HFFc6 (cell line): Measurements from ENCODE around the gene CMIP. TPM values are rescaled to one million over a fixed set of nuclear protein-coding genes. Genes with fewer than 3 reads are reported as not detected.

Experiments
- DNase-seq: peaks from one replicate; pipeline ENCODE4 v3.0.0-alpha.2; 2018
- H3K27ac Mint-ChIP-seq: 2 replicates; pipeline ENCODE4 v1.8.0; 2020; ENCODE audit warnings: mild to moderate bottlenecking, mixed read lengths
- H3K27me3 Mint-ChIP-seq: 2 replicates; pipeline ENCODE4 v1.8.0; 2021; ENCODE audit warnings: mild to moderate bottlenecking, moderate library complexity, mixed read lengths; ENCODE audit not compliant: insufficient read depth
- H3K36me3 Mint-ChIP-seq: 2 replicates; pipeline ENCODE4 v1.8.0; 2021; ENCODE audit warnings: low read depth, mixed read lengths
- H3K4me1 Mint-ChIP-seq: 2 replicates; pipeline ENCODE4 v1.8.0; 2020; ENCODE audit warnings: low read depth, mixed read lengths
- H3K4me3 Mint-ChIP-seq: 2 replicates; pipeline ENCODE4 v1.8.0; 2020; ENCODE audit warnings: mild to moderate bottlenecking, moderate library complexity, mixed read lengths
- H3K9me3 Mint-ChIP-seq: 2 replicates; pipeline ENCODE4 v1.8.0; 2020; ENCODE audit warnings: mild to moderate bottlenecking, mixed read lengths
- total RNA-seq, 6 experiments: library from RNA; stranded (reverse); fragmentation: NEBNext Ultra II Directional; extraction: Animal tissue kit (Norgen Biotek cat#: 25700); gene quantifications; 2 replicates in 1 of 6; 3 replicates in 5 of 6; pipeline ENCODE4 v1.2.3, GENCODE V29; 2021
- TF ChIP-seq, protein P1 (sequence below): fragments of 200-600 bp; sonication (generic); IDR thresholded peaks from 2 replicates; pipeline ENCODE4 v1.5.0; 2021; ENCODE audit warnings: antibody characterized with exemption, mild to moderate bottlenecking

Gene CMIP
- total RNA-seq, 6 experiments from 2014 or later, result 35.9 to 48.0 (median 43.5) TPM

GRCh38 chr16:81517150-81517499, 72.5 kb downstream of the CMIP start:
- H3K9me3 Mint-ChIP-seq, result peaks cover 2% of the 10 kb centered on the region; the same call in 1 of the 2 replicates

GRCh38 chr16:81517629-81518438, 73.2 kb downstream of the CMIP start:
- Mint-ChIP-seq H3K4me1 (peaks cover 72% of the 10 kb centered on the region), H3K9me3 (no peaks in the 10 kb centered on the region), H3K36me3 (peaks cover 28% of the 10 kb centered on the region), H3K27me3 (peaks cover 3% of the 10 kb centered on the region; the same call in 1 of the 2 replicates), H3K4me3 (peak overlapping the region; percentile 81), H3K27ac (peak overlapping the region; percentile 82)
- peak; percentile 50 for DNase-seq
- TF ChIP-seq, protein P1, sequence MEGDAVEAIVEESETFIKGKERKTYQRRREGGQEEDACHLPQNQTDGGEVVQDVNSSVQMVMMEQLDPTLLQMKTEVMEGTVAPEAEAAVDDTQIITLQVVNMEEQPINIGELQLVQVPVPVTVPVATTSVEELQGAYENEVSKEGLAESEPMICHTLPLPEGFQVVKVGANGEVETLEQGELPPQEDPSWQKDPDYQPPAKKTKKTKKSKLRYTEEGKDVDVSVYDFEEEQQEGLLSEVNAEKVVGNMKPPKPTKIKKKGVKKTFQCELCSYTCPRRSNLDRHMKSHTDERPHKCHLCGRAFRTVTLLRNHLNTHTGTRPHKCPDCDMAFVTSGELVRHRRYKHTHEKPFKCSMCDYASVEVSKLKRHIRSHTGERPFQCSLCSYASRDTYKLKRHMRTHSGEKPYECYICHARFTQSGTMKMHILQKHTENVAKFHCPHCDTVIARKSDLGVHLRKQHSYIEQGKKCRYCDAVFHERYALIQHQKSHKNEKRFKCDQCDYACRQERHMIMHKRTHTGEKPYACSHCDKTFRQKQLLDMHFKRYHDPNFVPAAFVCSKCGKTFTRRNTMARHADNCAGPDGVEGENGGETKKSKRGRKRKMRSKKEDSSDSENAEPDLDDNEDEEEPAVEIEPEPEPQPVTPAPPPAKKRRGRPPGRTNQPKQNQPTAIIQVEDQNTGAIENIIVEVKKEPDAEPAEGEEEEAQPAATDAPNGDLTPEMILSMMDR, result no peak

More at GRCh38 chr16:81517150-81517499, 72.5 kb downstream of the CMIP start:
- TF ChIP-seq, protein P1, result no peak
- DNase-seq, result no peak
- Mint-ChIP-seq H3K36me3 (peaks cover 29% of the 10 kb centered on the region), H3K27me3 (peaks cover 3% of the 10 kb centered on the region; the same call in 1 of the 2 replicates), H3K4me1 (peaks cover 71% of the 10 kb centered on the region), H3K27ac (peak overlapping the region; percentile 82), H3K4me3 (no peak overlapping the region)

DNA sequence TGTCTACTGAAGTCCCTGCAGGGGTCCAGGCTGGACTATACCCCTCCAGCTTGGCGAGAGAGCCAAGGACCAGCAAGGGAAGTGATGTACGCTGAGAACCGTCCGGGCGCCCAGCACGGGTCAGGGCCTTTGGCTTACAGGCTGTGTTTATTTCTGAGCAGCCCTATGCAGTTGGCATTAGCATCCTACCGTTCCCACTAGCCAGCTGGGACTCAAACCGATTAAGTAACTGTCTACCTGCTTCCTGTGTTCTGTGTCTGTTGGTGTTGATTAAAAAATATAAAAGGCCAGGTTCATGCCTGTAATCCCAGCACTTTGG, 73.8 kb downstream of the CMIP start:
- H3K4me3 Mint-ChIP-seq, result no peak overlapping the region; the same call in 1 of the 2 replicates
- no peaks in the 10 kb centered on the region for H3K9me3 Mint-ChIP-seq
- H3K36me3 Mint-ChIP-seq, result peaks cover 29% of the 10 kb centered on the region
- TF ChIP-seq, protein P1, result no peak
- no peak for DNase-seq
- H3K27me3 Mint-ChIP-seq, result no peaks in the 10 kb centered on the region
- peaks cover 71% of the 10 kb centered on the region for H3K4me1 Mint-ChIP-seq
- H3K27ac Mint-ChIP-seq, result peak overlapping the region; percentile 82

DNA sequence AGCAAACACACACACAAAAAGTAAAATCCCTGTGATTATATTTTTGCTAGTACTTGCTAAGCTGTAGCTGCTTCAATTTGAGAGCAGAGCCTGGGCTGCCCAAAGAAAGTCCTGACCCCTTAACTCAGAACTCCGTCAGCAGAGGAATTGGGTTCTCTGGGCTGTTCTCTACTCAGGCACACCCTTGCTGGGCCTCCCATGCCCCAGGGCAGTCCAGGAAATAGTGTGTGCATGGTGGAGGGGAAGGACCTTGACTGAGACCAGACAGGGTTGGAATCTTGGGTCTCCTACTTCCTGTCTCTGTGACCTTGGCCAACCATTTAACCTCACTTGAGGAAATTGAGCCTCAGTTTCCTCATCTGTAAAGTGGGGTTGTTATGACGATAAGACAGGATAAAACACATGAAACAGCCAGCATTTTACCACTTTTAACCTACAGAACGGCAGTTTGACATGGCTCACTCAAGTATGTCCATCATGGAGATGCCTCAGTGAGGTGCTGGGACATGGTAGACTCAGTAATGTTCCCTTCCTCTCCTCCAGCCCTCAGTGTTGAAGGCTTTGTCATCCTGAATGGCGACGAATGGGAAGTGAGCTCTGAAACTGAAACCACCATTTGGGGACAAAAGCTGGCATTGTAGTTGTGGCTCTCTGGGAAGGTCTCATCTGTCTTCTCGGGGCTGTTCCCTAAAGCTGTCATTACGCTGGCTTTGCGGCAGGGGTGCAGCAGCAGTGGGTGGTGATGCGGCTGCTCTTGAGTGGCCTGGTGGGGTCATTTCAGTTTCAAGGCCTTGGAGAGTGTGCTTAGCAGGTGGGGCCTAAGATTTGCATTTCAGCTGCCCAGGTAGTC, 74.9 kb downstream of the CMIP start:
- peak overlapping the region; percentile 56; the same call in 1 of the 2 replicates for H3K27ac Mint-ChIP-seq
- peaks cover 21% of the 10 kb centered on the region for H3K36me3 Mint-ChIP-seq
- no peaks in the 10 kb centered on the region for H3K9me3 Mint-ChIP-seq
- H3K4me3 Mint-ChIP-seq, result 0 out of 2 replicates have a peak overlapping the region, but pooled peaks have one; percentile 7
- H3K4me1 Mint-ChIP-seq, result peaks cover 71% of the 10 kb centered on the region
- no peaks in the 10 kb centered on the region for H3K27me3 Mint-ChIP-seq
- TF ChIP-seq, protein P1, result no peak
- DNase-seq, result no peak

- Mint-ChIP-seq H3K36me3 (peaks cover 21% of the 10 kb centered on the region), H3K9me3 (no peaks in the 10 kb centered on the region), H3K27me3 (no peaks in the 10 kb centered on the region), H3K4me3 (no peak overlapping the region), H3K4me1 (peaks cover 71% of the 10 kb centered on the region), H3K27ac (no peak overlapping the region)
- TF ChIP-seq, protein P1, result no peak
- DNase-seq, result no peak
Measured at GRCh38 chr16:81520151-81520470, 75.5 kb downstream of the CMIP start.
